Gastroesophageal sphincter (tissue), 2 donors: Measurements from ENCODE around the gene SNX6.

Experiments used
- EP300 ChIP-seq: sonication (generic); formaldehyde crosslinking; IDR thresholded peaks from one replicate; pipeline ENCODE4 v1.6.1; 2017; ENCODE audit warnings: antibody characterized with exemption, mild to moderate bottlenecking
- POLR2AphosphoS5 ChIP-seq: sonication (generic); formaldehyde crosslinking; IDR thresholded peaks from one replicate; pipeline ENCODE4 v1.6.1; 2017; ENCODE audit warnings: antibody characterized with exemption

DNA sequence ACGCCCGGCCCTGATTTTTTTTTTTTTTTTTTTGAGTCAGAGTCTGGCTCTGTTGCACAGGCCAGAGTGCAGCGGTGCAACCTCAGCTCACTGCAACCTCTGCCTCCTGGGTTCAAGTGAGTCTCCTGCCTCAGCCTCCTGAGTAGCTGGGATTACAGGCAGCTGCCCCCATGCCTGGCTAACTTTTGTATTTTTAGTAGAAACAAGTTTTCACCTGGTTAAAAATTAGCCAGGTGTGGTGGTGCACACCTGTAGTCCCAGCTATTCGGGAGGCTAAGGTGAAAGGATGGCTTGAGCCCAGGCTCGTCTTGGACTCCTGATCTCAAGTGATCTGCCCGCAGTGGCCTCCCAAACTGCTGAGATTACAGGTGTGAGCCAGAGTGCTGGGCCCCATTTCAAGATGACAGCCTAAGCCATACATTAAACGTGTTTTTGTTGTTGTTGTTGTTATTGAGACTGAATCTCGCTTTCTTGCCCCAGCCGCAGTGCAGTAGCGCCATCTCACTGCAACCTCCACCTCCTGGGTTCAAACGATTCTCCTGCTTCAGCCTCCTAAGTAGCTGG lies 47.7 kb downstream of the SNX6 start:
- no peak for TF ChIP-seq POLR2AphosphoS5
- TF ChIP-seq EP300, result no peak
